ENCODE measurements around the gene SPINT2.

The SPINT2 gene

GRCh38 chr19:38298821-38299680, 34.7 kb downstream of the SPINT2 start:
- Mint-ChIP-seq H3K27ac (ENCODE audit: low read depth) (no peak overlapping the region), H3K36me3 (ENCODE audit: insufficient read depth) (peaks cover 1% of the 10 kb centered on the region), H3K4me3 (no peak overlapping the region), H3K9me3 (no peaks in the 10 kb centered on the region), H3K27me3 (no peaks in the 10 kb centered on the region), H3K4me1 (no peaks in the 10 kb centered on the region)
- no peak for ATAC-seq (replicated peaks; ENCODE audit: extremely low read depth, poor library complexity, severe bottlenecking)
- DNase-seq (ENCODE audit: low spot score in 2 of 2) = no peak

GRCh38 chr19:38303517-38304351, 39.4 kb downstream of the SPINT2 start, which contains the start of gene C19orf33:
TSS of gene C19orf33 (plus strand) at chr19:38304251. CDS start at chr19:38304262, 11 bp downstream.
- no peak for DNase-seq (ENCODE audit: low spot score in 2 of 2)
- H3K36me3 Mint-ChIP-seq (ENCODE audit: insufficient read depth) = peaks cover 5% of the 10 kb centered on the region
- H3K9me3 Mint-ChIP-seq = no peaks in the 10 kb centered on the region
- H3K4me3 Mint-ChIP-seq = no peak within 1 kb of the TSS
- H3K4me1 Mint-ChIP-seq = peaks cover 5% of the 10 kb centered on the region
- no peaks in the 10 kb centered on the region for H3K27me3 Mint-ChIP-seq
- ATAC-seq (replicated peaks; ENCODE audit: extremely low read depth, poor library complexity, severe bottlenecking) = no peak
- H3K27ac Mint-ChIP-seq (ENCODE audit: low read depth) = no peak within 1 kb of the TSS

GRCh38 chr19:38304352-38304865, 40.0 kb downstream of the SPINT2 start:
- no peaks in the 10 kb centered on the region for H3K27me3 Mint-ChIP-seq
- H3K4me1 Mint-ChIP-seq = peaks cover 5% of the 10 kb centered on the region
- no peaks in the 10 kb centered on the region for H3K9me3 Mint-ChIP-seq
- no peak overlapping the region for H3K4me3 Mint-ChIP-seq
- peaks cover 5% of the 10 kb centered on the region for H3K36me3 Mint-ChIP-seq (ENCODE audit: insufficient read depth)
- H3K27ac Mint-ChIP-seq (ENCODE audit: low read depth) = no peak overlapping the region
- ATAC-seq (replicated peaks; ENCODE audit: extremely low read depth, poor library complexity, severe bottlenecking) = no peak
- no peak for DNase-seq (ENCODE audit: low spot score in 2 of 2)

GRCh38 chr19:38304866-38305429, 40.6 kb downstream of the SPINT2 start:
- DNase-seq (ENCODE audit: low spot score in 2 of 2) = no peak
- H3K36me3 Mint-ChIP-seq (ENCODE audit: insufficient read depth) = peaks cover 5% of the 10 kb centered on the region
- H3K4me1 Mint-ChIP-seq = peaks cover 5% of the 10 kb centered on the region
- H3K9me3 Mint-ChIP-seq = no peaks in the 10 kb centered on the region
- H3K27me3 Mint-ChIP-seq = no peaks in the 10 kb centered on the region
- H3K27ac Mint-ChIP-seq (ENCODE audit: low read depth) = no peak overlapping the region
- ATAC-seq (replicated peaks; ENCODE audit: extremely low read depth, poor library complexity, severe bottlenecking) = no peak
- H3K4me3 Mint-ChIP-seq = no peak overlapping the region

- Mint-ChIP-seq H3K36me3 (ENCODE audit: insufficient read depth) (peaks cover 5% of the 10 kb centered on the region), H3K4me1 (peaks cover 5% of the 10 kb centered on the region), H3K27ac (ENCODE audit: low read depth) (no peak overlapping the region), H3K4me3 (no peak overlapping the region), H3K27me3 (no peaks in the 10 kb centered on the region), H3K9me3 (no peaks in the 10 kb centered on the region)
- no peak for DNase-seq (ENCODE audit: low spot score in 2 of 2)
- ATAC-seq (replicated peaks; ENCODE audit: extremely low read depth, poor library complexity, severe bottlenecking) = no peak
Measured at GRCh38 chr19:38306236-38306635, 41.9 kb downstream of the SPINT2 start.

- ATAC-seq (replicated peaks; ENCODE audit: extremely low read depth, poor library complexity, severe bottlenecking) (no peak), DNase-seq (ENCODE audit: low spot score in 2 of 2) (no peak)
- Mint-ChIP-seq H3K27ac (ENCODE audit: low read depth) (no peak overlapping the region), H3K4me3 (no peak overlapping the region), H3K27me3 (no peaks in the 10 kb centered on the region), H3K4me1 (peaks cover 5% of the 10 kb centered on the region), H3K9me3 (no peaks in the 10 kb centered on the region), H3K36me3 (ENCODE audit: insufficient read depth) (peaks cover 5% of the 10 kb centered on the region)
Measured at GRCh38 chr19:38307076-38307475, 42.7 kb downstream of the SPINT2 start.

GRCh38 chr19:38307597-38307996, 43.2 kb downstream of the SPINT2 start:
- peaks cover 5% of the 10 kb centered on the region for H3K36me3 Mint-ChIP-seq (ENCODE audit: insufficient read depth)
- H3K9me3 Mint-ChIP-seq = no peaks in the 10 kb centered on the region
- H3K27ac Mint-ChIP-seq (ENCODE audit: low read depth) = no peak overlapping the region
- no peaks in the 10 kb centered on the region for H3K27me3 Mint-ChIP-seq
- no peak overlapping the region for H3K4me3 Mint-ChIP-seq
- ATAC-seq (replicated peaks; ENCODE audit: extremely low read depth, poor library complexity, severe bottlenecking) = no peak
- no peak for DNase-seq (ENCODE audit: low spot score in 2 of 2)
- peaks cover 5% of the 10 kb centered on the region for H3K4me1 Mint-ChIP-seq

GRCh38 chr19:38308006-38308766, 43.8 kb downstream of the SPINT2 start:
- DNase-seq (ENCODE audit: low spot score in 2 of 2) (no peak), ATAC-seq (replicated peaks; ENCODE audit: extremely low read depth, poor library complexity, severe bottlenecking) (no peak)
- peaks cover 6% of the 10 kb centered on the region for H3K36me3 Mint-ChIP-seq (ENCODE audit: insufficient read depth)
- H3K4me1 Mint-ChIP-seq = peaks cover 5% of the 10 kb centered on the region
- H3K27ac Mint-ChIP-seq (ENCODE audit: low read depth) = no peak overlapping the region
- H3K27me3 Mint-ChIP-seq = no peaks in the 10 kb centered on the region
- H3K4me3 Mint-ChIP-seq = no peak overlapping the region
- H3K9me3 Mint-ChIP-seq = no peaks in the 10 kb centered on the region

GRCh38 chr19:38308926-38309614, 44.7 kb downstream of the SPINT2 start:
- Mint-ChIP-seq H3K4me3 (no peak overlapping the region), H3K36me3 (ENCODE audit: insufficient read depth) (peaks cover 9% of the 10 kb centered on the region), H3K9me3 (no peaks in the 10 kb centered on the region), H3K27ac (ENCODE audit: low read depth) (no peak overlapping the region), H3K27me3 (no peaks in the 10 kb centered on the region), H3K4me1 (peaks cover 10% of the 10 kb centered on the region)
- DNase-seq (ENCODE audit: low spot score in 2 of 2) (no peak), ATAC-seq (replicated peaks; ENCODE audit: extremely low read depth, poor library complexity, severe bottlenecking) (no peak)

- no peaks in the 10 kb centered on the region for H3K27me3 Mint-ChIP-seq
- DNase-seq (ENCODE audit: low spot score in 2 of 2) (no peak), ATAC-seq (replicated peaks; ENCODE audit: extremely low read depth, poor library complexity, severe bottlenecking) (no peak)
- H3K27ac Mint-ChIP-seq (ENCODE audit: low read depth) = no peak overlapping the region
- peaks cover 9% of the 10 kb centered on the region for H3K36me3 Mint-ChIP-seq (ENCODE audit: insufficient read depth)
- no peaks in the 10 kb centered on the region for H3K9me3 Mint-ChIP-seq
- H3K4me1 Mint-ChIP-seq = peaks cover 10% of the 10 kb centered on the region
- no peak overlapping the region for H3K4me3 Mint-ChIP-seq
Measured at GRCh38 chr19:38309615-38310278, 45.4 kb downstream of the SPINT2 start.

- Mint-ChIP-seq H3K36me3 (ENCODE audit: insufficient read depth) (peaks cover 9% of the 10 kb centered on the region), H3K9me3 (no peaks in the 10 kb centered on the region), H3K27me3 (no peaks in the 10 kb centered on the region), H3K4me1 (peaks cover 14% of the 10 kb centered on the region), H3K27ac (ENCODE audit: low read depth) (no peak overlapping the region), H3K4me3 (no peak overlapping the region)
- ATAC-seq (replicated peaks; ENCODE audit: extremely low read depth, poor library complexity, severe bottlenecking) (no peak), DNase-seq (ENCODE audit: low spot score in 2 of 2) (no peak)
Measured at GRCh38 chr19:38310279-38310670, 45.9 kb downstream of the SPINT2 start.
